ENCODE measurements around the gene NYAP1. TPM values are rescaled to one million over a fixed set of nuclear protein-coding genes. Genes with fewer than 3 reads are reported as not detected.

The NYAP1 gene
- total RNA-seq, 2 experiments from 2014 or later: 0.32 to 0.38 TPM

- ChIA-PET POLR2A (interaction anchor here (1.0 to 1.9 kb wide), 4 partner anchors 10 to 101 kb away, joined by 3 to 5 read pairs (median 5); no protein-coding TSS in a partner anchor), CTCF (interaction anchor here (0.6 to 9.3 kb wide), 33 partner anchors 9 to 209 kb away, joined by 3 to 75 read pairs (median 4); partner anchors contain the start of genes FBXO24, LRCH4 and MOSPD3)
- intact Hi-C loops (cut with micrococcal nuclease): no loop called here
- H3K27me3 Mint-ChIP-seq: no peaks in the 10 kb centered on the region
- no peak for TF ChIP-seq CTCF (IDR thresholded peaks at IDR 0.05)
- DNase-seq: no peak
- no peak for ATAC-seq
- H3K4me3 Mint-ChIP-seq: peak overlapping the region; percentile 79
- no peaks in the 10 kb centered on the region for H3K9me3 Mint-ChIP-seq
- H3K4me1 Mint-ChIP-seq (ENCODE audit: low read depth): peaks cover 15% of the 10 kb centered on the region
- peak overlapping the region; percentile 52 for H3K27ac Mint-ChIP-seq
- peaks cover 5% of the 10 kb centered on the region for H3K36me3 Mint-ChIP-seq (ENCODE audit: low read depth)
These were observed 1.0 kb upstream of the NYAP1 start for GRCh38 chr7:100482728-100483089.

DNA sequence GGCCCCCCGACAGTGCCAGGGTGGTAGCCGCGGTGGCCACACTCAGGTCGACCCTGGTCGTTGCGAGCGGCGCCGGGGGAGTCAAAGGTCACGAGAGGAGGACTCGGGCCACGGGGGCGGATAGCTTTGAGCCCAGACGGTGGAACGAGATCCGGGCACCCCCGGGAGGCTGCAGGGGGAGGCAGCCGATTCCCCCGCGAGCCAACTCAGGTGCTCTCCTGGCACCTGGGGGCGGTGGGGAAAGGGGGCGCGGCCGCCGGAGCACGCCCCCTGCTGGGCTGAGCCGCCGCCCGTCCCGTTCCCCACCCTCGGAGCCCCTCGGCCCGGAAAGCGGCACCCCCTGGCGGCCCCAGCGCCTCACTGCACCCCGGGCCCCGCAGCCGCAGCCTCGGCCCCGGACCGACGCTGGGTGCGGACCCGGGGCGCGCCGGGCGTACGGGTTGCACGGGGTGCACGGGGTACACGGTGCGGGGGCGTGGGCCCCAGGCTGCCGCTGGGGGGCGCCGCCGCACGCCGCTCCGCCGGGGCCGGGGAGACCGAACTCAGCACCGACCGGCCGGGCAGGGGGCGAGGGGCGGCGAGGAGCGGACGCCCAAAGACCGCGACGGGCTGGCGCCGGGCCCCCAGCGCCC, 521 bp upstream of the NYAP1 start:
- Mint-ChIP-seq H3K9me3 (no peaks in the 10 kb centered on the region), H3K27ac (peak overlapping the region; percentile 52), H3K36me3 (ENCODE audit: low read depth) (peaks cover under 1% of the 10 kb centered on the region), H3K4me1 (ENCODE audit: low read depth) (peaks cover 15% of the 10 kb centered on the region), H3K27me3 (no peaks in the 10 kb centered on the region), H3K4me3 (peak overlapping the region; percentile 79)
- ChIA-PET POLR2A (interaction anchor here (0.6 to 1.9 kb wide), 6 partner anchors 10 to 392 kb away, joined by 3 to 5 read pairs (median 4); no protein-coding TSS in a partner anchor), CTCF (interaction anchor here (0.6 to 9.3 kb wide), 32 partner anchors 9 to 197 kb away, joined by 3 to 75 read pairs (median 4); partner anchors contain the start of genes FBXO24, LRCH4 and MOSPD3)
- peak; percentile 83 for DNase-seq
- intact Hi-C loops (cut with micrococcal nuclease): no loop called here
- peak; percentile 69 for ATAC-seq
- peak; percentile 99 for TF ChIP-seq CTCF (IDR thresholded peaks at IDR 0.05)

- ATAC-seq: no peak
- no peaks in the 10 kb centered on the region for H3K9me3 Mint-ChIP-seq
- TF ChIP-seq CTCF (IDR thresholded peaks at IDR 0.05): no peak
These were observed 932 bp downstream of the NYAP1 start for GRCh38 chr7:100484673-100485045.

GRCh38 chr7:100485471-100485876, 1.7 kb downstream of the NYAP1 start:
- CTCF ChIA-PET: interaction anchor here (0.7 to 1.6 kb wide), 2 partner anchors 17 to 74 kb away, joined by 3 to 6 read pairs; no protein-coding TSS in a partner anchor
- H3K27me3 Mint-ChIP-seq: no peaks in the 10 kb centered on the region
- no peaks in the 10 kb centered on the region for H3K36me3 Mint-ChIP-seq (ENCODE audit: low read depth)
- H3K9me3 Mint-ChIP-seq: no peaks in the 10 kb centered on the region
- no peak overlapping the region for H3K27ac Mint-ChIP-seq
- H3K4me3 Mint-ChIP-seq: no peak overlapping the region
- intact Hi-C loops (cut with micrococcal nuclease): no loop called here
- TF ChIP-seq CTCF (IDR thresholded peaks at IDR 0.05): no peak
- ATAC-seq: no peak
- POLR2A ChIA-PET: interaction anchor here (1.7 kb wide), 1 partner anchor 60 kb away, joined by 7 read pairs; no protein-coding TSS in a partner anchor
- peaks cover 11% of the 10 kb centered on the region for H3K4me1 Mint-ChIP-seq (ENCODE audit: low read depth)
- no peak for DNase-seq

More at GRCh38 chr7:100484673-100485045, 932 bp downstream of the NYAP1 start:
- no peak overlapping the region for H3K27ac Mint-ChIP-seq
- H3K36me3 Mint-ChIP-seq (ENCODE audit: low read depth): no peaks in the 10 kb centered on the region
- peaks cover 12% of the 10 kb centered on the region for H3K4me1 Mint-ChIP-seq (ENCODE audit: low read depth)
- DNase-seq: no peak
- H3K4me3 Mint-ChIP-seq: peak overlapping the region; percentile 7
- H3K27me3 Mint-ChIP-seq: no peaks in the 10 kb centered on the region
- ChIA-PET CTCF (interaction anchor here (0.7 to 1.6 kb wide), 2 partner anchors 16 to 75 kb away, joined by 3 to 6 read pairs; no protein-coding TSS in a partner anchor), POLR2A (interaction anchor here (1.7 kb wide), 1 partner anchor 61 kb away, joined by 7 read pairs; no protein-coding TSS in a partner anchor)
- intact Hi-C loops (cut with micrococcal nuclease): no loop called here

GRCh38 chr7:100486111-100486636, 2.4 kb downstream of the NYAP1 start:
- CTCF ChIA-PET: no interaction called here
- Mint-ChIP-seq H3K9me3 (no peaks in the 10 kb centered on the region), H3K36me3 (ENCODE audit: low read depth) (no peaks in the 10 kb centered on the region), H3K4me3 (no peak overlapping the region), H3K27me3 (no peaks in the 10 kb centered on the region), H3K4me1 (ENCODE audit: low read depth) (peaks cover 11% of the 10 kb centered on the region), H3K27ac (no peak overlapping the region)
- no peak for TF ChIP-seq CTCF (IDR thresholded peaks at IDR 0.05)
- ATAC-seq (no peak), DNase-seq (no peak)
- POLR2A ChIA-PET: interaction anchor here (0.8 to 1.7 kb wide), 2 partner anchors 36 to 59 kb away, joined by 3 to 7 read pairs; no protein-coding TSS in a partner anchor
- intact Hi-C loops (cut with micrococcal nuclease): no loop called here
